B cell (primary cell): Measurements from ENCODE around the gene HOXD9. TPM values are rescaled to one million over a fixed set of nuclear protein-coding genes. Genes with fewer than 3 reads are reported as not detected.
A peak's percentile ranks its signal among the peaks of the same experiment; 100 is the strongest.

ENCODE experiments used
- ATAC-seq: fragments of 200-7000 bp; cut with Tn5 transposase; one replicate; pipeline ENCODE4 v1.10.0; 2021; ENCODE audit warnings: low read depth, mild to moderate bottlenecking, moderate number of reproducible peaks, moderate library complexity
- CTCF ChIA-PET: fragments of 350-600 bp; sonication (Branson Sonifier 250); formaldehyde crosslinking; loops from one replicate; lab custom pipeline; 2021; ENCODE audit warnings: antibody characterized with exemption, inconsistent platforms; lab: Charles Lee
- POLR2A ChIA-PET: fragments of 350-600 bp; sonication (Branson Sonifier 250); formaldehyde crosslinking; loops from one replicate; lab custom pipeline; 2021; ENCODE audit warnings: antibody characterized with exemption; lab: Charles Lee
- DNase-seq: peaks from one replicate; pipeline ENCODE4 v3.0.0; 2013
- H2AFZ ChIP-seq: 2 replicates; pipeline ENCODE4 v1.6.1; 2012; ENCODE audit warnings: mild to moderate bottlenecking, low read depth, low read length; ENCODE audit not compliant: insufficient read depth, poor library complexity, severe bottlenecking
- H3K27ac ChIP-seq, 2 donors: 1 replicate in 1 of 2; 2 replicates in 1 of 2; pipeline ENCODE4 v1.5.1; 2012 to 2013; ENCODE audit warnings: low read length in 2 of 2, mild to moderate bottlenecking in 2 of 2, moderate library complexity in 1 of 2
- H3K27me3 ChIP-seq, 4 experiments: fragments of 200-600 bp in 1 of 4; sonication (generic) in 1 of 4; replicated peaks in 1 of 4; 1 replicate in 2 of 4; 2 replicates in 2 of 4; pipeline versions ENCODE4 v1.6.1 to v1.7.0; 2013 to 2016; ENCODE audit warnings: low read length in 3 of 4, mild to moderate bottlenecking in 2 of 4, mixed read lengths in 1 of 4, moderate library complexity in 1 of 4; ENCODE audit not compliant: insufficient read depth in 4 of 4, control insufficient read depth in 3 of 4; ENCODE audit errors: control extremely low read depth in 1 of 4
- H3K36me3 ChIP-seq, 2 experiments: replicated peaks in 1 of 2; 1 replicate in 1 of 2; 2 replicates in 1 of 2; pipeline versions ENCODE4 v1.6.1 to v1.7.1; 2013; ENCODE audit warnings: low read length in 1 of 2; ENCODE audit not compliant: insufficient read depth in 2 of 2, control insufficient read depth in 1 of 2; ENCODE audit errors: control extremely low read depth in 1 of 2, extremely low read depth in 1 of 2
- H3K4me1 ChIP-seq, 2 donors: fragments of 200-600 bp in 1 of 2; sonication (generic) in 1 of 2; 1 replicate in 1 of 2; 2 replicates in 1 of 2; pipeline versions ENCODE4 v1.5.1 to v1.6.1; 2013 to 2017; ENCODE audit warnings: low read length in 2 of 2; ENCODE audit not compliant: control insufficient read depth in 2 of 2, insufficient read depth in 2 of 2
- H3K4me2 ChIP-seq: replicated peaks from 2 replicates; pipeline ENCODE3; 2012; ENCODE audit warnings: mild to moderate bottlenecking, low read depth, low read length; ENCODE audit not compliant: poor library complexity, severe bottlenecking
- H3K4me3 ChIP-seq, 5 experiments: fragments of 200-600 bp in 1 of 5; sonication (generic) in 1 of 5; 1 replicate in 3 of 5; 2 replicates in 2 of 5; pipeline versions ENCODE4 v1.5.1 to v1.7.0; 2011 to 2016; ENCODE audit warnings: low read length in 4 of 5, mild to moderate bottlenecking in 4 of 5, low read depth in 2 of 5, control low read depth in 1 of 5, moderate library complexity in 1 of 5; ENCODE audit not compliant: insufficient read depth in 1 of 5; ENCODE audit errors: control extremely low read depth in 1 of 5, extremely low read depth in 1 of 5
- H3K79me2 ChIP-seq: fragments of 200-600 bp; sonication (generic); one replicate; pipeline ENCODE4 v1.6.0; 2016; ENCODE audit warnings: low read length; ENCODE audit not compliant: control insufficient read depth, insufficient read depth
- H3K9ac ChIP-seq: fragments of 200-600 bp; sonication (generic); 2 replicates; pipeline ENCODE4 v1.6.1; 2017; ENCODE audit warnings: mild to moderate bottlenecking, low read length, moderate library complexity
- H3K9me3 ChIP-seq, 3 donors: one replicate each; pipeline versions ENCODE4 v1.6.1 to v1.7.1; 2013; ENCODE audit warnings: low read length in 2 of 3; ENCODE audit not compliant: control insufficient read depth in 2 of 3, insufficient read depth in 1 of 3; ENCODE audit errors: control extremely low read depth in 1 of 3
- H4K20me1 ChIP-seq: 2 replicates; pipeline ENCODE4 v1.6.0; 2012; ENCODE audit warnings: mild to moderate bottlenecking, low read length; ENCODE audit not compliant: insufficient read depth, control insufficient read depth, poor library complexity, severe bottlenecking
- H3K27ac Mint-ChIP-seq: one replicate; pipeline ENCODE4 v1.8.0; 2021; ENCODE audit warnings: mixed read lengths
- H3K27me3 Mint-ChIP-seq: one replicate; pipeline ENCODE4 v1.8.0; 2021; ENCODE audit warnings: mixed read lengths
- H3K4me1 Mint-ChIP-seq: one replicate; pipeline ENCODE4 v1.8.0; 2021; ENCODE audit warnings: mixed read lengths
- H3K4me3 Mint-ChIP-seq: one replicate; pipeline ENCODE4 v1.8.0; 2021; ENCODE audit warnings: mixed read lengths
- H3K9me3 Mint-ChIP-seq: one replicate; pipeline ENCODE4 v1.8.0; 2022; ENCODE audit warnings: mixed read lengths; ENCODE audit not compliant: insufficient read depth
- EZH2 ChIP-seq: IDR thresholded peaks from 2 replicates; pipeline ENCODE4 v1.6.1; 2012; ENCODE audit warnings: borderline replicate concordance, low read depth, mild to moderate bottlenecking, moderate library complexity, low read length; ENCODE audit not compliant: insufficient read depth, poor library complexity, severe bottlenecking
- WGBS: methylation state at CpG from one replicate; pipeline ENCODE4 v1.1.5; 2013; ENCODE audit warnings: missing lambda C conversion rate; ENCODE audit not compliant: insufficient coverage; 5-methylcytosine and 5-hydroxymethylcytosine counted together
- intact Hi-C: fragments of 100-400 bp; cut with micrococcal nuclease; formaldehyde crosslinking; loops from one replicate; pipeline ENCODE4 v1.10.0; 2022
- polyA plus RNA-seq: library from polyadenylated mRNA; depleted of rRNA; stranded (reverse); fragments of >200 nt; gene quantifications from 2 replicates; pipeline ENCODE4 v1.2.3, GENCODE V29; 2012
- total RNA-seq, 2 donors: library from RNA; stranded (reverse); fragments of 120-200 nt in 1 of 2; gene quantifications; 1 replicate in 1 of 2; 2 replicates in 1 of 2; pipeline versions ENCODE4 v1.2.3 to v1.2.4, GENCODE V29; 2013 to 2022
- TF ChIP-seq, protein P1 (sequence below): fragments of 200-600 bp; IDR thresholded peaks from one replicate; pipeline ENCODE4 v1.8.0; 2022; ENCODE audit warnings: antibody characterized with exemption, mild to moderate bottlenecking

The HOXD9 gene
- total and polyA plus RNA-seq, 2 donors (not counting 1 experiment from before 2014, with no cell fraction given): not detected

DNA sequence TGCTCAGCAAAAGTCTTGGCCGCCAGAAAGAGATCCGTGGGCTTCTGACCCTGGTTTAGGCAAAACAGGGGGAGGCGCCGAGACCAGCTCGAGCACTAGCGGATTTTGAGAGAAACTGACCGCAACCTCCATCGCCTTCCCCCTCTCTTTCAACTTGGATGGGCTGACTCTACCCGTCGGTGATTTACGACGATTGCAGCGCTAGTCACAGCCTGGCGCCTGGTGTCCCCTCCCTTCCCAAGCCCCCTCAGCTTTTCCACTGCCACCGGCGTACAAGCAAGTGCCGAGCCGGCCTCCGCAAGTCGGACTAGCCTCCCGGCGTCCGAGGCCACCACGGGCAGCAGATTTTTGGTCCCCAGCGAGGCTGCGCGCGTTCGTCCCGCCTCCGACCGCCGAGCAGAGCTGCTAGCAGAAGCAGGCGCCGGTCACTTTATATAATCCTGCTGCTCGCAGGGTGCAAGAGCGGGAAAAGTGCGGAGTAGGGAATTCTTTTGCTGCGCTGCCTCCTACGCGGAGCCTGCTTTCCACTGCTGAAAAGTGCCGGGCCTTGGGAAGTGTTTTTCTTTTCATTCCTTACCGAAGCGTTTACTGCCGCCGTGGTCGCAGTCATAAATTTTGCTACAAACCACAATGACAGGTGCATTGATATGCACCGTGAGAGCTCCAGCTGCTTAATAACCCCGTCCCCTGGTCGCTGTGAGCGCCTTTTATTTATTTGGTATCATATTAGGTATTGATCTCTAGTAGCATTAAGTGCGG lies 42.3 kb downstream of the HOXD9 start:
- no peak overlapping the region for H3K9ac ChIP-seq
- H3K4me3 Mint-ChIP-seq: no peak overlapping the region
- WGBS: 9% methylated on average over 52 of the region's 52 CpGs
- H3K4me1 Mint-ChIP-seq: peaks cover 6% of the 10 kb centered on the region
- peak overlapping the region; percentile 25 for H2AFZ ChIP-seq
- H3K79me2 ChIP-seq: no peaks in the 10 kb centered on the region
- no peak overlapping the region for H3K4me2 ChIP-seq
- no peaks in the 10 kb centered on the region for H4K20me1 ChIP-seq
- TF ChIP-seq EZH2: no peak
- TF ChIP-seq, protein P1, sequence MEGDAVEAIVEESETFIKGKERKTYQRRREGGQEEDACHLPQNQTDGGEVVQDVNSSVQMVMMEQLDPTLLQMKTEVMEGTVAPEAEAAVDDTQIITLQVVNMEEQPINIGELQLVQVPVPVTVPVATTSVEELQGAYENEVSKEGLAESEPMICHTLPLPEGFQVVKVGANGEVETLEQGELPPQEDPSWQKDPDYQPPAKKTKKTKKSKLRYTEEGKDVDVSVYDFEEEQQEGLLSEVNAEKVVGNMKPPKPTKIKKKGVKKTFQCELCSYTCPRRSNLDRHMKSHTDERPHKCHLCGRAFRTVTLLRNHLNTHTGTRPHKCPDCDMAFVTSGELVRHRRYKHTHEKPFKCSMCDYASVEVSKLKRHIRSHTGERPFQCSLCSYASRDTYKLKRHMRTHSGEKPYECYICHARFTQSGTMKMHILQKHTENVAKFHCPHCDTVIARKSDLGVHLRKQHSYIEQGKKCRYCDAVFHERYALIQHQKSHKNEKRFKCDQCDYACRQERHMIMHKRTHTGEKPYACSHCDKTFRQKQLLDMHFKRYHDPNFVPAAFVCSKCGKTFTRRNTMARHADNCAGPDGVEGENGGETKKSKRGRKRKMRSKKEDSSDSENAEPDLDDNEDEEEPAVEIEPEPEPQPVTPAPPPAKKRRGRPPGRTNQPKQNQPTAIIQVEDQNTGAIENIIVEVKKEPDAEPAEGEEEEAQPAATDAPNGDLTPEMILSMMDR: no peak
- no peak overlapping the region for H3K27ac ChIP-seq
- peaks cover 0 to 58% (median 0%) of the 10 kb centered on the region in 3 donors for H3K9me3 ChIP-seq
- no peaks in the 10 kb centered on the region for H3K9me3 Mint-ChIP-seq
- ATAC-seq: no peak
- H3K27ac Mint-ChIP-seq: no peak overlapping the region
- no peak overlapping the region for H3K4me3 ChIP-seq
- H3K4me1 ChIP-seq: peaks cover 4 to 11% of the 10 kb centered on the region in 2 donors
- peaks cover 76% of the 10 kb centered on the region for H3K27me3 Mint-ChIP-seq
- CTCF ChIA-PET: no interaction called here
- H3K27me3 ChIP-seq: peaks cover 0 to 84% (median 60%) of the 10 kb centered on the region in 4 experiments
- no peaks in the 10 kb centered on the region for H3K36me3 ChIP-seq
- POLR2A ChIA-PET: no interaction called here
- intact Hi-C loops: no loop called here
- DNase-seq: no peak

DNA sequence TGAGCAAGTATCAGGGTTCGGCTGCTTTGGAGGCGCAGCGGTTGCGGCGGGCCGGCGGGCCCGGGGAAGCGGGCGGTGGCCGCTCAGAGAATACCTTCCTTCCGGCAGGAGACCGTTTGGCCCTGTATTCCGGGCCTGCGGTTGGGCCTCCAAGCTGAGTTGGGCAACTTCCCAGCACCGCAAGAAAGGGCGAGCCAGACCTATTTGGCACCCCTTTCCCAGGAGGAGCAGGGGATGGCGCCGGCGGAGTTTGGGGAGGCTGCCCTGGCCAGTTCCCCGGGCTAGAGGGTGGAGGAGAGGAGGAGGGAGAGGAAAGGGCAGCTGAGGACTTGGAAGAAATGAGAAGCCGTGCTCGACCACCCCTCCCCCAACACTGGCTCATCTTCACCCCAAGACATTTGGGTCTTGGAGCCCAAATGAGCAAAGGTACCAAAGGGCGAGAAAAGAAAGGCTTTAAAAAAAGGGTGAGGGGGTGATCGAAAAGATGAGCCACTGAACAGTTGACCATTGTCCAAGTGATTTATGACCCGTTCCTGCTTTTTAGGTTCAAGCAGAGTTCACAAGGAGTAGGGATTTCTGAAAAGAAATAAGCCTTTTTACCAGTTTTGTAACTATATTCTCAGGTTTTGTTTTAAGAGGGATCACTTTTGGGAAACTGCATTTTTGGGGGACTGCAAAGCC lies 43.0 kb downstream of the HOXD9 start:
- no peak overlapping the region for H3K27ac ChIP-seq
- H3K4me2 ChIP-seq: no peak overlapping the region
- H3K79me2 ChIP-seq: no peaks in the 10 kb centered on the region
- intact Hi-C loops: no loop called here
- peaks cover 4 to 11% of the 10 kb centered on the region in 2 donors for H3K4me1 ChIP-seq
- no peak overlapping the region for H3K9ac ChIP-seq
- ATAC-seq: no peak
- peaks cover 0 to 82% (median 58%) of the 10 kb centered on the region in 4 experiments for H3K27me3 ChIP-seq
- Mint-ChIP-seq H3K4me3 (no peak overlapping the region), H3K4me1 (peaks cover 6% of the 10 kb centered on the region), H3K9me3 (no peaks in the 10 kb centered on the region), H3K27me3 (peaks cover 78% of the 10 kb centered on the region), H3K27ac (no peak overlapping the region)
- no peak overlapping the region for H3K4me3 ChIP-seq
- no peaks in the 10 kb centered on the region for H4K20me1 ChIP-seq
- 4% methylated on average over 19 of the region's 26 CpGs for WGBS
- ChIA-PET CTCF (no interaction called here), POLR2A (no interaction called here)
- H2AFZ ChIP-seq: peak overlapping the region; percentile 25
- no peak for DNase-seq
- TF ChIP-seq, protein P1: no peak
- no peak for TF ChIP-seq EZH2
- peaks cover 0 to 51% (median 0%) of the 10 kb centered on the region in 3 donors for H3K9me3 ChIP-seq
- H3K36me3 ChIP-seq: no peaks in the 10 kb centered on the region
